ENCODE measurements around the gene TTC5. TPM values are rescaled to one million over a fixed set of nuclear protein-coding genes. Genes with fewer than 3 reads are reported as not detected.

Gene TTC5
- 10 to 100 TPM in 3 of 4 donors, 1 to 10 TPM in 1; 8.1 to 12.8 (median 10.7) TPM for total RNA-seq

GRCh38 chr14:20305265-20306078 is at the start of gene TTC5:
Gene TTC5 (minus strand): TSS chr14:20305951. CDS start chr14:20305937, 14 bp downstream.
- peak; percentile 47 to 78 for DNase-seq (ENCODE audit: low spot score in 2 of 2)
- Histone ChIP-seq H3K4me3 (peak within 1 kb of the TSS; percentile 46 to 90 (median 66)), H3K36me3 (peaks cover 0 to 17% (median 0%) of the 10 kb centered on the region in 3 donors), H3K27ac (peak within 1 kb of the TSS in 3 of 4 donors; percentile 38 to 82 (median 53)), H3K9me3 (no peaks in the 10 kb centered on the region), H3K4me1 (peaks cover 0 to 40% (median 11%) of the 10 kb centered on the region in 4 donors), H3K27me3 (no peaks in the 10 kb centered on the region)
- TF ChIP-seq POLR2A (IDR thresholded peaks at IDR 0.05) (no peak), EP300 (IDR thresholded peaks at IDR 0.05) (peak; percentile 43 to 65), CTCF (IDR thresholded peaks at IDR 0.05) (peak; percentile 62 to 96 (median 85))
- WGBS, 2 donors = 0 to 1% methylated on average over 27 of the region's 27 CpGs

- Histone ChIP-seq H3K36me3 (peaks cover 0 to 99% (median 0%) of the 10 kb centered on the region in 3 donors), H3K9me3 (no peaks in the 10 kb centered on the region), H3K27me3 (no peaks in the 10 kb centered on the region), H3K4me3 (no peak overlapping the region), H3K4me1 (no peaks in the 10 kb centered on the region), H3K27ac (no peak overlapping the region)
- DNase-seq (ENCODE audit: low spot score in 2 of 2) = no peak
- TF ChIP-seq CTCF (IDR thresholded peaks at IDR 0.05) (no peak), EP300 (IDR thresholded peaks at IDR 0.05) (no peak), POLR2A (IDR thresholded peaks at IDR 0.05) (no peak)
These were observed 45.1 kb upstream of the TTC5 start for GRCh38 chr14:20350860-20351259.

GRCh38 chr14:20350282-20350681 is 44.5 kb upstream of the TTC5 start:
- DNase-seq (ENCODE audit: low spot score in 2 of 2) = no peak
- WGBS, 2 donors = 93 to 94% methylated on average over 2 of the region's 2 CpGs
- no peak for TF ChIP-seq POLR2A (IDR thresholded peaks at IDR 0.05)
- TF ChIP-seq EP300 (IDR thresholded peaks at IDR 0.05) = no peak
- no peak for TF ChIP-seq CTCF (IDR thresholded peaks at IDR 0.05)
- Histone ChIP-seq H3K4me3 (no peak overlapping the region), H3K9me3 (no peaks in the 10 kb centered on the region), H3K36me3 (peaks cover 0 to 99% (median 0%) of the 10 kb centered on the region in 3 donors), H3K4me1 (no peaks in the 10 kb centered on the region), H3K27ac (no peak overlapping the region), H3K27me3 (no peaks in the 10 kb centered on the region)

GRCh38 chr14:20347747-20348146 is 42.0 kb upstream of the TTC5 start:
- DNase-seq (ENCODE audit: low spot score in 2 of 2) = no peak
- WGBS, 2 donors = 91 to 97% methylated on average over 3 of the region's 3 CpGs
- peaks cover 0 to 79% (median 0%) of the 10 kb centered on the region in 3 donors for H3K36me3 ChIP-seq

More at GRCh38 chr14:20347747-20348146, 42.0 kb upstream of the TTC5 start:
- Histone ChIP-seq H3K4me3 (no peak overlapping the region), H3K27me3 (no peaks in the 10 kb centered on the region), H3K27ac (no peak overlapping the region), H3K9me3 (no peaks in the 10 kb centered on the region), H3K4me1 (peaks cover 0 to 12% (median 6%) of the 10 kb centered on the region in 4 donors)
- no peak for TF ChIP-seq POLR2A (IDR thresholded peaks at IDR 0.05)
- no peak for TF ChIP-seq EP300 (IDR thresholded peaks at IDR 0.05)
- no peak for TF ChIP-seq CTCF (IDR thresholded peaks at IDR 0.05)
